Measurements from ENCODE around the gene TRHDE.
"Not testable (repeated sequence)": the region's sequence is repeated elsewhere in the genome, so short reads cannot be mapped to it uniquely, and the experiment has no call there.

Gene TRHDE

DNA sequence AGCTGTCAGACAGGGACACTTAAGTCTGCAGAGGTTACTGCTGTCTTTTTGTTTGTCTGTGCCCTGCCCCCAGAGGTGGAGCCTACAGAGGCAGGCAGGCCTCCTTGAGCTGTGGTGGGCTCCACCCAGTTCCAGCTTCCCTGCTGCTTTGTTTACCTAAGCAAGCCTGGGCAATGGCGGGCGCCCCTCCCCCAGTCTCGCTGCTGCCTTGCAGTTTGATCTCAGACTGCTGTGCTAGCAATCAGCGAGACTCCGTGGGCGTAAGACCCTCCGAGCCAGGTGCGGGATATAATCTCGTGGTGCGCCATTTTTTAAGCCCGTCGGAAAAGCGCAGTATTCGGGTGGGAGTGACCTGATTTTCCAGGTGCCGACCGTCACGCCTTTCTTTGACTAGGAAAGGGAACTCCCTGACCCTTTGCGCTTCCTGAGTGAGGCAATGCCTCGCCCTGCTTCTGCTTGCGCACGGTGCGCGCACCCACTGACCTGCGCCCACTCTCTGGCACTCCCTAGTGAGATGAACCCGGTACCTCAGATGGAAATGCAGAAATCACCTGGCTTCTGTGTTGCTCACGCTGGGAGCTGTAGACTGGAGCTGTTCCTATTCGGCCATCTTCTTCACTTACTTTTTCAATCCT is 248.0 kb downstream of the TRHDE start:
- DNase-seq (ENCODE audit: low read depth) = not testable (repeated sequence)

- DNase-seq (ENCODE audit: low read depth) = no peak
These were observed 249.2 kb downstream of the TRHDE start for GRCh38 chr12:72521326-72521725.

DNA sequence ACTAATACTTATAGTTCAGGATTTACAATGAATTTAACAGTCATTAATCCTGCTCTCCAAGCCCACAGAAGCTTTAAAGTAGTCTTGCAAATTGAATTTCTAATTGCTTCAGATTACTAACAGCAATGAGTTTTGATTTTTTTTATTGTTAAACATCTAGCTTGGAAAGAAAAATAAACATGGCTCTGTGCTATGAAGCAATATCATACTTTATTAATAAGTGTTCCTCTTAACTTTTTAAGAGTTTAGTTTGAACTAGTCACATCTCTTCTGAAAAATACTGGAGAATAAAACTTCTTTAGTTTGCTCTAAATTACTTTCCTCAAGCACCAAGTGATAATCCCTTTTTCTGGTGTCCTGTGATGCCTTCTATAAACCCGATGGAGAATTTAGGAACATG is 250.2 kb downstream of the TRHDE start:
- no peak for DNase-seq (ENCODE audit: low read depth)

DNA sequence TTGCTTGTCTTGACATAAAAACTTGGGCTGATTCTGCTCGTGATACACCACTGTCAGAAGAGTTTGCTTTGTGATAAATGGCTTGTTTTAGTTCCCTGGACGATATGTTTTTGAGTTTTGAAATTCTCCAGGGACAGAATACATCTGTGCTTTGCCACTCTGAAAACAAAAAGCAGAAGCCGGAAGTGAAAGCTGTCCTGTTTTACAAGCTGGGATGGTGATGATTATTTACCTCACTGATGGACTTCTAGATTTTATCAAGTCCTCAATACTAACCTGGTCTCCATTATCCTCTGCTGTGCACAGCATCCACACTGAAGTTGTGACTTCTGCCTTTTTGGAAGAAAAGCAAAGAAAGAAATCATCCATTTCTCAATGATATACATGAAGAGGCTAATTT is 251.6 kb downstream of the TRHDE start:
- no peak for DNase-seq (ENCODE audit: low read depth)

- DNase-seq (ENCODE audit: low read depth) = no peak
These were observed 263.2 kb downstream of the TRHDE start for GRCh38 chr12:72535212-72535990.

- DNase-seq (ENCODE audit: low read depth) = no peak
These were observed 268.6 kb downstream of the TRHDE start for GRCh38 chr12:72540811-72541210.

DNA sequence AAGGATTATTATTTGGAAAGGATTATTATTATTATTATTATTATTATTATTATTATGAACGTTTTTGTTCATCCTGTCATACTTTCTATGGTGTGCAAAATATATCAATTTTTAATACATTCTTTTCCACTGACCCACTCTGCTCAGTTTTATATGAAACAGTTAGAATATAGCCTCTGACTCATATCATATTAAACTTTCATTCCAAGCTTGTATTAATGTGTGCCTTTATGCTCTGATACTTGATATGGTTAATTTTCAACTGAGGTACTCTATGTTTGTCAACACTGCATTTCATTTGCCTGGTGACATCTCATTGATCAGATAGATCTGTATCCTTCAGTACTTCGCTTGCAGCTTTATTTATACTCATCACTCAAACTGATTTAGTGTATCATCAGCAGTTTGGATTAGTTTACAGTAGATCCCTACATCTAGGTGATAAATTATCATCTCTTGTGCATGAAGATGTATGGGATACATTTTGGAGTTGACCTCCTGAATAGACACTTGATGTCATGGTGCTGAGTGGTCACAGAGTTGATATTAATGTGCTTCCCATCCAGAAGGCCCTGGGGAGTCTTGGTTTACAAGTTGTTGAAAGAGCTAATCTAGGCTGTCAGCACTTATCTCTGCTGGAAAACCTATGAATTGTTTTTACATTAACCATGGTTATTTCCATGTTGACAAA is 271.8 kb downstream of the TRHDE start:
- no peak for DNase-seq (ENCODE audit: low read depth)

DNA sequence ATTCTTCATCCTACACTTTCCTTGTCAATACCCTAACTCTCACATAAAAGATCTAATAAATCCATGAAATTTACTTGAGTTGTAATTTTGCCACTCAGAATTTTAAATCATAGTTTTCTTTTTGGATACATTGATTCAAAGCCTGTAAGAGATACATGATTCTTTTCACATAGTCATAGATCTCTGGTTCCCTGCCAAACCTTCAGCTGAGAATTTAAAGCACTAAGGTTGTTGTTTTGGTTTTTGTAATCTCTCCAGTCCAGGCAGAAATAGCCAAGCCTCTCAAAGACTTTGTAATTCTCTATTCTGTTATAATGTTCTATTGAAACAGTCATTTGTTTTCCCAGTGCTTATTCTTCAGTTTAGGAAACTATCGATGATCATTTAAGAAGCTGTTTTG is 273.9 kb downstream of the TRHDE start:
- no peak for DNase-seq (ENCODE audit: low read depth)

DNA sequence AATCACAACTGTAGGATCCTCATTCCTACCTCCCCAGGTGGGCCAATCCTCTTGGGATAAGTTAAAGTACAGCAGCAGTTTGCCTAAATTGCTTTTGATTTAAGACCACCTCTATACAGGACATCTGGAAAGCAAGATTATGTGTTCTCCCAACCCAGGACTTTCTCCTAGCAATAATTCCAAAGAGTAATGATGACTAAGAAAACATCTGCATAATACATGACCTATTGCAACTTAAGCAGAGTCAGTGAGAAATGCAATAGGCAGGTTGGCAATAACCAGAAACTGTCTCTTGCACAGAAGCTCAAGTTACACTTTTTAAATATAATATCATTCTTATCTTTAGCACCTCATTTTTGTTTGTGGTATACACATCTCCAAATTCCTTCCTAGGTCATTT is 275.4 kb downstream of the TRHDE start:
- DNase-seq (ENCODE audit: low read depth) = peak; percentile 41

DNA sequence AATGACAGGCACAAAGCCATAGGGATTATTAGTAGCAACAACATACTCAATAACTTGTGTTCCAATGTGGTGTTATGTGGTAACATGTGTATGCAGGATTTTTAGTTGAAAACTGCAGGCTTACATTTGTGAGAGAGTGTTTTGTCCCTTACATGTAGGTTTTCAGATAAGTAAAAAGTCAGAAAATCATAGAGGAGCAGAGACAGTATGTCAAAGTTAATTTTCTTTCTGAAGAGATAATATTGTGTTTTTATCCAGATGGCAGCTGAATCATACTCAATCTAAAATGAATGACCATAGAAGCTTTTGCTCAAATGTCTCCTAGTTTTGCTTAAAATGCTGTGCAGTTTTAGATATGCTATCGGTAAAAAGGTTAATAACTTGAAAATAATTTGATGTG is 277.0 kb downstream of the TRHDE start:
- DNase-seq (ENCODE audit: low read depth) = no peak

- DNase-seq (ENCODE audit: low read depth) = no peak
These were observed 288.0 kb downstream of the TRHDE start for GRCh38 chr12:72560003-72560769.

GRCh38 chr12:72570601-72571000 is 298.4 kb downstream of the TRHDE start:
- DNase-seq (ENCODE audit: low read depth) = no peak

GRCh38 chr12:72574138-72574537 is 302.0 kb downstream of the TRHDE start:
- DNase-seq (ENCODE audit: low read depth) = no peak

DNA sequence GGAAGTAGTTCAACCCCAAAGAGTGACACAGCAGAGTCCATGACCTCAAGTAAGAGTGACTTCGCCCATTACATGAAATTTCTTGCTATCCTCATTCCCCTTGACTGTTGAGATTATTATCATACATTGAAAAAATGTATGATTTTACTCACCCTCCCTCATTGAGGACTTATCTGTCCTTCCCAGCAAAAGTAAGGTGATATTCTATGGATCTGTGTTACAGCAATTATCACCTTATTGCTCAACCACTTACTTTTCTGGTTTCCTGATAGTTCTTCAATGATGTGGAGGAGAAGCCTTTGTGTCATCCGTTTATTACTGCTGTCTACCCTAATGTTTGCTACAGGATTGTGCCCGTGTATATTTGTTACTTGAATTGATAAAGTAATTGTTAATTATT is 306.2 kb downstream of the TRHDE start:
- no peak for DNase-seq (ENCODE audit: low read depth)

GRCh38 chr12:72586456-72586855 is 314.3 kb downstream of the TRHDE start:
- no peak for DNase-seq (ENCODE audit: low read depth)

DNA sequence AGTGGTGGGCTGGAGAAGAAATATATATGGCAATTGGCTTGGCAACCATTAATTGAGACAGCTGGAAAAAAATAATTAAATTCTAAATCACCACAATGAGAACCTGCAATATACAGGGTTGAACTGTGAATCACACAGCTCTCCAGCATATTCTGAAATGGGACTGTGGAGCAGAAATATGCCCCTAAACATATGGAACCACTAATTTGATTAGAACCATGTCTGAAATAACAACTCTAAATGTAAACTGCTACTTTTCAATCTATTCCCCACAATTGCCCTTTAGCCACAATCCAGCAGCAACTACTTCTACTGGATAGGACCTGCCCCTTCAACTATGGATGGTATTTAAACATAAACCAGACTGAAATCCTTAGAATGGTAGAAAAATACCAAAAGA is 330.4 kb downstream of the TRHDE start:
- DNase-seq (ENCODE audit: low read depth) = no peak

- DNase-seq (ENCODE audit: low read depth) = no peak
These were observed 333.8 kb downstream of the TRHDE start for GRCh38 chr12:72605975-72606374.

- no peak for DNase-seq (ENCODE audit: low read depth)
These were observed 338.2 kb downstream of the TRHDE start for GRCh38 chr12:72610342-72610741.

DNA sequence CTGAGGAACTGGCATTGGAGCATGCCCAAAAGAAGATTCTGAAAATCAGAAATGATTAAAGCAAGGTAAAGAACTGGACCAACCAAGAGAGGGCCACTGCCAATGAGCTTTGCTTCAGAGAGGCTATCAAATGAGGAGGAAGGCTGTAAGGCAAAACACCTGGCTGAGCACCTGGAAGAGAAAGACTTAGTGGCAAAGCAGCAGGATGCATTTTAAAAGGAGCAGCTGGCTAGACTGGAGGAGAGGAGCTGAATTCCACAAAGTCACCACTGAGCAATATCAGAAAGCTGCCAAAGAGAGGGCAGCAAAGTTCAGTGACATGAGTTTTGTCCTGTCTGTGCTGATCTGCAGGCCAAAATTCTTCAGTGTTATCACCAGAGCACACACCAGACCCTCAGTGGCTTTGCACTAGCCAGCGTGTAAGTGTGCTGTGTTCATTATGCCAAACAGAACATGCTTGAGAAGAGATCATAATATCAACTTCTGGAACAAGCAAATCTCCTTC is 338.7 kb downstream of the TRHDE start:
- no peak for DNase-seq (ENCODE audit: low read depth)

DNA sequence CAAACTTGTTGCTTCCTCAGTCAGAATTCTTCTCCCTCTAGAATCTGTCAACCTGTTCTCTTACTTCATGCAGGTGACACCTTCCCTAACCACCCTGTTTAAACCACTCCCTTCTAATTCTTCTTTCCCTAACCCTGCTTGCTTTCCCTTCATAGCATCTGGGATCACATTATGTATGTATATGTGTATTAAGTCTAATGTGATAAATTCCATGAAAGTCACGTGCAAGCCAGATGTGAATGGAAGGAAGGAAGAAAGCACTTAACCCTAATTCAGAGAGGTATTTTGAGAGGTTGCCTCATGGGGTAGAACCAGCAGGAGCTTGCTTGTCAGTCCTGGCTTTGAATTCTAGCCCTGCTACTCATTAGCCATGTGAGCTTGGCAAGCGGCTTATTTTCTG is 340.0 kb downstream of the TRHDE start:
- DNase-seq (ENCODE audit: low read depth) = no peak

- DNase-seq (ENCODE audit: low read depth) = no peak
These were observed 346.6 kb downstream of the TRHDE start for GRCh38 chr12:72618764-72619163.

DNA sequence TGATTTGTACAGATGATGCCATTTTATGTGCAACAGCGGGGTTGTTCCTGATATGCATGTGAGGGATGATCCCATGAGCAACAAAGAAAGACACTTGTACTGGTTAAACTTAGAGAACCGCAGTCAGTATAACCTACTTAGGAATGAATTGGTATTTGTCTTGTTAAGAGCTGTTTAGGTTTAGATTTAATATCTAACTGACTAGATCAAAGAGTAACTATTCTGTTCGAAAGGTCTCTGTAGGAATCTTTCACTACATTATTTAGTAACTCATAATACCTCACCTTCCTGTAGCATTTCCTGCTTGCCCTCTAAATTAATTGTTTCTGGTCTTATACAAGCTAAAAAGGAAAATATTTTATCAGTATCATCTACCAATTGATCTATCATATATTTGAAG is 350.4 kb downstream of the TRHDE start:
- DNase-seq (ENCODE audit: low read depth) = no peak

Measured in HS-5 (cell line).